K562 (cell line): ENCODE measurements around the gene TEAD4. TPM values are rescaled to one million over a fixed set of nuclear protein-coding genes. Genes with fewer than 3 reads are reported as not detected.

ENCODE experiments used
- ATAC-seq: fragments of 200-7000 bp; cut with Tn5 transposase; 3 replicates; pipeline ENCODE4 v1.9.1; 2020; ENCODE audit warnings: moderate library complexity
- BruUV-seq: library from RNA; stranded (reverse); fragments of 400-500 nt; replicated peaks from 2 replicates; lab custom pipeline; 2021; lab: Mats Ljungman, UMichigan
- CTCF ChIA-PET: fragments of 300-600 bp; formaldehyde crosslinking; extraction: SDS; loops from one replicate; lab custom pipeline; 2021; ENCODE audit warnings: low intra/inter-chr PET ratio; lab: Yijun Ruan, JAX
- POLR2A ChIA-PET: fragments of 300-600, 350-650 bp; sonication (Branson Sonifier 250); formaldehyde crosslinking; extraction: SDS; loops from one replicate; lab custom pipeline; 2021; ENCODE audit warnings: antibody characterized with exemption, inconsistent platforms; lab: Yijun Ruan, JAX
- DNase-seq, 4 experiments: peaks; one replicate each; pipeline versions ENCODE4 v3.0.0 to v3.0.0-alpha.2; 2011 to 2018; ENCODE audit warnings: low spot score in 3 of 4, mixed read lengths in 3 of 4; ENCODE audit errors: extremely low read depth in 1 of 4
- FAIRE-seq: peaks from 2 replicates; lab custom pipeline; 2011; peaks lifted over from hg19 to GRCh38; lab: Jason Lieb, UNC
- H2AFZ ChIP-seq: 2 replicates; pipeline ENCODE4 v1.6.0; 2011; ENCODE audit warnings: low read depth, low read length, control low read depth, inconsistent platforms
- H3K27ac ChIP-seq: fragments of 200-600 bp; 3 replicates; pipeline ENCODE4 v1.8.0; 2011; ENCODE audit warnings: low read depth, mild to moderate bottlenecking, control low read depth, inconsistent platforms, low read length, moderate library complexity, mixed read lengths; ENCODE audit errors: extremely low read depth
- H3K27me3 ChIP-seq, 2 experiments: fragments of 300-600 bp in 1 of 2; 2 replicates in 1 of 2; 3 replicates in 1 of 2; pipeline versions ENCODE4 v1.6.0 to v1.8.0; 2011; ENCODE audit warnings: inconsistent platforms in 2 of 2, low read length in 2 of 2, mild to moderate bottlenecking in 1 of 2, mixed read lengths in 1 of 2, moderate library complexity in 1 of 2; ENCODE audit not compliant: control insufficient read depth in 2 of 2, insufficient read depth in 2 of 2
- H3K36me3 ChIP-seq: fragments of 300-600 bp; 3 replicates; pipeline ENCODE4 v1.8.0; 2011; ENCODE audit warnings: mild to moderate bottlenecking, low read length, inconsistent platforms; ENCODE audit not compliant: control insufficient read depth, insufficient read depth
- H3K4me1 ChIP-seq, 2 experiments: fragments of 200-600 bp in 1 of 2; replicated peaks in 1 of 2; 2 replicates in 1 of 2; 3 replicates in 1 of 2; pipeline versions ENCODE4 v1.5.1 to v1.8.0; 2011; ENCODE audit warnings: inconsistent platforms in 2 of 2, low read length in 2 of 2, mild to moderate bottlenecking in 1 of 2, mixed read lengths in 1 of 2, moderate library complexity in 1 of 2; ENCODE audit not compliant: control insufficient read depth in 2 of 2, insufficient read depth in 2 of 2
- H3K4me2 ChIP-seq: 2 replicates; pipeline ENCODE4 v1.6.1; 2011; ENCODE audit warnings: low read length, control low read depth, inconsistent platforms, mixed read lengths; ENCODE audit not compliant: insufficient read depth
- H3K4me3 ChIP-seq: fragments of 200-600 bp; sonication (generic), shearing (Covaris generic); 2 replicates; pipeline ENCODE4 v1.5.1; 2016; ENCODE audit warnings: control low read depth, inconsistent platforms
- H3K79me2 ChIP-seq: fragments of 200-600 bp; 3 replicates; pipeline ENCODE4 v1.8.0; 2011; ENCODE audit warnings: low read length, inconsistent platforms; ENCODE audit not compliant: control insufficient read depth, insufficient read depth
- H3K9ac ChIP-seq, 2 experiments: 2 replicates each; pipeline versions ENCODE4 v1.6.0 to v1.6.1; 2011; ENCODE audit warnings: low read depth in 2 of 2, low read length in 2 of 2, control low read depth in 1 of 2, inconsistent platforms in 1 of 2, mild to moderate bottlenecking in 1 of 2, mixed read lengths in 1 of 2; ENCODE audit not compliant: insufficient read depth in 1 of 2
- H3K9me1 ChIP-seq: one replicate; pipeline ENCODE4 v1.6.0; 2011; ENCODE audit warnings: inconsistent platforms, mild to moderate bottlenecking, low read length, moderate library complexity; ENCODE audit not compliant: control insufficient read depth, insufficient read depth
- H3K9me3 ChIP-seq: replicated peaks from 2 replicates; pipeline ENCODE4 v1.5.1; 2011; ENCODE audit warnings: low read depth, low read length, inconsistent platforms; ENCODE audit not compliant: control insufficient read depth, insufficient read depth
- H4K20me1 ChIP-seq: replicated peaks from 2 replicates; pipeline ENCODE4 v1.6.1; 2011; ENCODE audit warnings: low read length, inconsistent platforms, mixed read lengths; ENCODE audit not compliant: control insufficient read depth, insufficient read depth
- HMGXB4 ChIP-seq: sonication (generic); formaldehyde crosslinking; IDR thresholded peaks from 2 replicates; pipeline ENCODE4 v1.8.1; 2023; ENCODE audit warnings: mild to moderate bottlenecking, missing genetic modification reagents
- PHB2 ChIP-seq: fragments of 450-650 bp; IDR thresholded peaks from 2 replicates; pipeline ENCODE4 v1.6.1; 2017; ENCODE audit warnings: low read depth
- SRSF7 ChIP-seq: fragments of 200-400 bp; formaldehyde crosslinking; optimal IDR thresholded peaks from 2 replicates; pipeline ENCODE3; 2017; ENCODE audit warnings: mild to moderate bottlenecking, low read depth, low read length
- TAF1 ChIP-seq: IDR thresholded peaks from 2 replicates; pipeline ENCODE4 v1.6.1; 2011; ENCODE audit warnings: mild to moderate bottlenecking, low read length, moderate library complexity; ENCODE audit not compliant: insufficient read depth, control insufficient read depth, severe bottlenecking; ENCODE audit errors: extremely low read depth
- WGBS: fragments of 100-300 bp; shearing (Covaris generic); methylation state at CpG from one replicate; pipeline ENCODE4 v1.1.6; 2016; ENCODE audit warnings: low coverage, mixed read lengths; ENCODE audit not compliant: insufficient coverage; ENCODE audit errors: missing lambda C conversion rate; 5-methylcytosine and 5-hydroxymethylcytosine counted together
- in situ Hi-C: fragments of 300-500 bp; cut with MboI; formaldehyde crosslinking; loops from 4 replicates; pipeline ENCODE4 v1.15.0; 2018; ENCODE audit warnings: inconsistent platforms, mixed read lengths
- intact Hi-C: fragments of 100-400 bp; cut with micrococcal nuclease; formaldehyde crosslinking; loops from 2 replicates; pipeline ENCODE4 v1.14.2; 2022
- polyA plus RNA-seq, 8 experiments: library from polyadenylated mRNA; depleted of rRNA in 4 of 8; stranded (reverse) in 5 of 8; unstranded in 3 of 8; fragments of >200 nt; fragmentation: Nextera tagmentation in 2 of 8; fragmentation: Illumina TruSeq in 1 of 8; extraction: Ambion mirVana in 2 of 8; extraction: Trizol in 1 of 8; gene quantifications; 2 replicates each; pipeline versions ENCODE4 v1.2.1 to v1.2.3, GENCODE V29; 2011 to 2014; ENCODE audit warnings: inconsistent platforms in 1 of 8, missing spikeins in 1 of 8
- total RNA-seq, 7 experiments: library from RNA; depleted of rRNA in 6 of 7; stranded (reverse); fragments of >200 nt in 6 of 7; fragmentation: Illumina TruSeq in 2 of 7; extraction: Trizol in 2 of 7; gene quantifications; 2 replicates each; pipeline versions ENCODE4 v1.2.1 to v1.2.3, GENCODE V29; 2011 to 2021; ENCODE audit warnings: low replicate concordance in 1 of 7
- TF ChIP-seq, protein P1 (sequence below): sonication (generic); formaldehyde crosslinking; IDR thresholded peaks from 2 replicates; pipeline ENCODE4 v1.8.1; 2022; ENCODE audit warnings: missing genetic modification reagents

TEAD4 gene
- total and polyA plus RNA-seq, 9 of the 15 experiments (the other 6 are each of a cell fraction or from before 2014, with no cell fraction given) = 0.82 to 40.0 (median 17.0) TPM

GRCh38 chr12:2970744-2971143 lies 11.5 kb downstream of the TEAD4 start:
- intact Hi-C loops (no loop called here), in situ Hi-C loops (no loop called here)
- no peak for DNase-seq
- CTCF ChIA-PET = no interaction called here
- FAIRE-seq = no peak
- Histone ChIP-seq H3K79me2 (peaks cover 8% of the 10 kb centered on the region; the same call in 2 of the 3 replicates), H2AFZ (no peak overlapping the region), H3K4me1 (peaks cover 0 to 8% of the 10 kb centered on the region in 2 experiments; a peak in 2 of 5 replicates), H3K9me3 (no peaks in the 10 kb centered on the region), H3K4me2 (no peak overlapping the region), H3K9me1 (peaks cover 6% of the 10 kb centered on the region), H3K27ac (no peak overlapping the region), H4K20me1 (no peaks in the 10 kb centered on the region), H3K9ac (no peak overlapping the region), H3K27me3 (no peaks in the 10 kb centered on the region), H3K36me3 (peaks cover 23% of the 10 kb centered on the region; the same call in 2 of the 3 replicates), H3K4me3 (no peak overlapping the region)
- POLR2A ChIA-PET = no interaction called here
- WGBS = 96% methylated on average over 10 of the region's 10 CpGs
- no TSS peak for BruUV-seq
- TF ChIP-seq, protein P1, sequence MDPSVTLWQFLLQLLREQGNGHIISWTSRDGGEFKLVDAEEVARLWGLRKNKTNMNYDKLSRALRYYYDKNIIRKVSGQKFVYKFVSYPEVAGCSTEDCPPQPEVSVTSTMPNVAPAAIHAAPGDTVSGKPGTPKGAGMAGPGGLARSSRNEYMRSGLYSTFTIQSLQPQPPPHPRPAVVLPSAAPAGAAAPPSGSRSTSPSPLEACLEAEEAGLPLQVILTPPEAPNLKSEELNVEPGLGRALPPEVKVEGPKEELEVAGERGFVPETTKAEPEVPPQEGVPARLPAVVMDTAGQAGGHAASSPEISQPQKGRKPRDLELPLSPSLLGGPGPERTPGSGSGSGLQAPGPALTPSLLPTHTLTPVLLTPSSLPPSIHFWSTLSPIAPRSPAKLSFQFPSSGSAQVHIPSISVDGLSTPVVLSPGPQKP (CRISPR knock-in tag) = no peak
- TF ChIP-seq HMGXB4 (CRISPR knock-in tag) (no peak), TAF1 (no peak), PHB2 (no peak), SRSF7 (no peak)
- no peak for ATAC-seq
